ENCODE results near the gene GRIA3.

GRCh38 chrX:123184866-123185276 lies 793 bp downstream of the GRIA3 start:
- TF ChIP-seq POLR2AphosphoS5 (IDR thresholded peaks at IDR 0.05): no peak
- TF ChIP-seq CTCF (IDR thresholded peaks at IDR 0.05): no peak

Measured in esophagus muscularis mucosa (tissue), 3 donors.